GM12892 (cell line): ENCODE data around the gene SELENOP.

ENCODE experiments used
- DNase-seq: peaks from one replicate; pipeline ENCODE4 v3.0.0; 2011; ENCODE audit not compliant: insufficient read length
- FAIRE-seq: peaks from 2 replicates; lab custom pipeline; 2011; peaks lifted over from hg19 to GRCh38; lab: Jason Lieb, UNC
- POLR2A ChIP-seq: IDR thresholded peaks from 2 replicates; pipeline ENCODE4 v1.6.1; 2011; ENCODE audit warnings: low read depth, low read length, control low read depth
- POLR2AphosphoS5 ChIP-seq: IDR thresholded peaks from 2 replicates; pipeline ENCODE4 v1.6.1; 2011; ENCODE audit warnings: low read depth, low read length, control low read depth
- TAF1 ChIP-seq: IDR thresholded peaks from 2 replicates; pipeline ENCODE4 v1.6.1; 2011; ENCODE audit warnings: low read depth, mild to moderate bottlenecking, control low read depth, low read length, borderline replicate concordance

The SELENOP gene

GRCh38 chr5:42842921-42843641 is 31.4 kb upstream of the SELENOP start:
- no peak for DNase-seq
- TF ChIP-seq TAF1 (no peak), POLR2AphosphoS5 (no peak), POLR2A (no peak)
- FAIRE-seq, result no peak

DNA sequence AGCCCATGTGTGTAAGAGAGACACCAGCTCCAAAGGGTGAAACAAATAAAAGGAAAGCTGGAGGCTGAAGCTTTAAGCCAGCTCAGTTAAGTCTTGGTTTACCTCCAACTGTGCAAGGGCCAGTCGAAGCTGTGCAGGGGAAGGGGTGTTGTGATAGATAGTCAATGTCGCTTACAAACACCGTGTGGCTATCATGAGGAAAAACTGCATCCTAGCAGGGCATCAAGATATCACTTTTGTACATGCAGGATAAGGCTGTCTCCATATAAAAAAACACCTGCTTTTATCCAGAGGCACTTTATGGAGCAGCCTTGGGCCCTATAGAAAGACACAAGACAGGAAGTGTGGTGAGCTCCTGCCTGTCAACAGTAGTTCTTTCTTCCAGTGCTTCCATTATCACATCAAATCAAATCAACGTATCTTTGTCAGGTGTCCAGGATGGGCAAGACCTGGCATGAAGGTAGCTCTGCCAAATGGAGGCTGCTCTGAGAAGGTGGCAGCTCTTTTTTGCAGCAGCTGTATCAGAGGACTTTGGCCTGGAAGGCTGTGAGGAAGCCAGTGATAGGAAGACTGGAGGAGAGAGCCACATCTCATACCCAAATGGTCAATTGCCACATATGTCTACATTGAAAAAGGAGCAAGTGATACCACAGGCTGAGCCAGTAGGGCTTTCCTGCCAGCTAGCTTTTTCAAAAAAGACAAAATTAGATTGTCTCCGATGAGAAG is 29.3 kb upstream of the SELENOP start:
- no peak for FAIRE-seq
- no peak for DNase-seq
- TF ChIP-seq TAF1 (no peak), POLR2A (no peak), POLR2AphosphoS5 (no peak)

DNA sequence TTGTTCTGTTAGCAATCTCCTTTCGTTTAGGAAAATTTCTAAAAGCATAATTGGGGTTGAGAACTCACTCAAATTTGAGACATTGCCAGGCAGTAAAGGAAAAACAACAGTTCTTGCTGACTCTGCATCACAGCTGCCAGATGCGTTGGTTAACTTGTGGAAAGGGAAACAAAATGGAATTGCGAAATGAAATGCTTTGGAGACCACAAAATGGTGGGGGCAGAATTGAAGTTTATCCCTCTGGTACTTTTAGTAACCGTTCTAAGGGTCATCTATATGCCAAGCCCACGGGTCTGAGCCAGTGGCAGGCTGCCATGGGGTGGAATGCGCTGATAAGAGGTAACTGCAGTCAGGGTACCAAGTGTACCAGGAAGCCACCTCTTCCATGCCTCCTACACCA is 28.6 kb upstream of the SELENOP start:
- DNase-seq (no peak), FAIRE-seq (no peak)
- TF ChIP-seq POLR2AphosphoS5 (no peak), TAF1 (no peak), POLR2A (no peak)

GRCh38 chr5:42839196-42839595 is 27.5 kb upstream of the SELENOP start:
- FAIRE-seq (no peak), DNase-seq (no peak)
- TF ChIP-seq POLR2AphosphoS5 (no peak), POLR2A (no peak), TAF1 (no peak)

DNA sequence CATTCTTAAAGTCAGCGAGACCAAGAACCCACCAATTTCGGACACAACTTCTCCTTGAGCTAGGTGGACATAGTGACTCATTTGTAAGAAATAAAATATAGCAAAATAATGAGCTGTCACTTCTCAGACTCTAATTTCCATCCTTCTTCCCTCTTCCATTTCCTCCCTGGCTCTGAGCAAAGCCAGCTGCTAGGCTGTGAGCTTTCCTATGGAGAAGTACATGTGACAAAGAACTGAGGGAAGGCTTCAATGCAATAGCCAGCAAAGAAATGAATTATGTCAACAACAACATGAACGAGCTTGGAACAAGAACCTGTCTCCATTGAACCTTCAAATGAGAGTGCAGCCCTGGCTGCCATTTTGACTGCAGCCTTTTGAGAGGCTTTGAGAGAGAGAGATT is 25.9 kb upstream of the SELENOP start:
- FAIRE-seq (no peak), DNase-seq (no peak)
- TF ChIP-seq POLR2A (no peak), TAF1 (no peak), POLR2AphosphoS5 (no peak)

DNA sequence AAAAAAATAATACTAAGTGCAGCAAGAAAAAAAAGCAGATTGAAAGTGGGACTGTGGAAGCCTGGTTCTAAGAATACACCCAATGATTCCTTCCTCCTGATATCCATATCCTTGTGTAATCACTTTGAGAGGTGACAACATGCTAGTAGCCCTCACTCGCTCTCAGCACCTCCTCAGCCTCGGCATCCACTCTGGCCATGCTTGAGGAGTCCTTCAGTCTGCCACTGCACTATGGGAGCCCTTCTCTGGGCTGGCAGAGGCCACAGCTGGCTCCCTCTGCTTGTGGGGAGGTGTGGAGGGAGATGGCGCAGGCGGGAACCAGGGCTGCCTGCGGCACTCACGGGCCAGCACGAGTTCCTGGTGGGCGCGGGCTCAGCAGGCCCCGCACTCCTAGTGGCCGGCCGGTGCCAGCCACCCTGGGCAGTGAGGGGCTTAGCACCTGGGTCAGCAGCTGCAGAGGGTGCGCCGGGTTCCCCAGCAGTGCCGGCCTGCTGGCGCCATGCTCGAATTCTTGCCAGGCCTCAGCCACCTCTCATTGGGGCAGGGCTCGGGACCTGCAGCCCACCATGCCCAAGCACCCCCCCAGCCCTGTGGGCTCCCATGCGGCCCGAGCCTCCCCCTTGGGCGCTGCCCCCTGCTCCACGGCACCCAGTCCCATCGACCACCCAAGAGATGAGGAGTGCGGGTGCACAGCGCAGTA is 24.5 kb upstream of the SELENOP start:
- FAIRE-seq, result no peak
- no peak for DNase-seq
- TF ChIP-seq POLR2AphosphoS5 (no peak), POLR2A (no peak), TAF1 (no peak)

GRCh38 chr5:42832060-42832459 is 20.4 kb upstream of the SELENOP start:
- no peak for TF ChIP-seq TAF1
- no peak for TF ChIP-seq POLR2AphosphoS5
- no peak for TF ChIP-seq POLR2A
- DNase-seq (no peak), FAIRE-seq (no peak)

DNA sequence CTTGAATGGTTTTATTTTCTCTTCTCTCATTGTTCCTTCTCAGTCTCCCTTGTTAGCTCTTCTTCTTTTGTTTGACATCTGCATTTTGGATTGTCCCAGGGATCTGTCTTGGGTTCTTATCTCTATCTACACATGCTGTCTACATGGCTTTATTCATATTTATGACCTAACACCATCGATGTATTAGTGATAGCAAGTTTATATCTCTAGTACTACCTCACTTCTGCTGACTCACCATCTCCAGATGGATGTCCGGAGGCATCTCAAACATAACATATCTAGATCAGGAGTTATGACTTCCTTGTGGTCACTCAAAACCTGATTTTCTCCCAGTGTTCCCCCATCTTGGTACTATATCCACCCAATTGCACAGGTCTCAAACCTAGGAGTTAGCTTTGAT is 19.2 kb upstream of the SELENOP start:
- no peak for TF ChIP-seq POLR2A
- TF ChIP-seq TAF1, result no peak
- no peak for TF ChIP-seq POLR2AphosphoS5
- no peak for FAIRE-seq
- no peak for DNase-seq

GRCh38 chr5:42828671-42829070 is 17.0 kb upstream of the SELENOP start:
- DNase-seq (no peak), FAIRE-seq (no peak)
- TF ChIP-seq POLR2AphosphoS5 (no peak), POLR2A (no peak), TAF1 (no peak)

DNA sequence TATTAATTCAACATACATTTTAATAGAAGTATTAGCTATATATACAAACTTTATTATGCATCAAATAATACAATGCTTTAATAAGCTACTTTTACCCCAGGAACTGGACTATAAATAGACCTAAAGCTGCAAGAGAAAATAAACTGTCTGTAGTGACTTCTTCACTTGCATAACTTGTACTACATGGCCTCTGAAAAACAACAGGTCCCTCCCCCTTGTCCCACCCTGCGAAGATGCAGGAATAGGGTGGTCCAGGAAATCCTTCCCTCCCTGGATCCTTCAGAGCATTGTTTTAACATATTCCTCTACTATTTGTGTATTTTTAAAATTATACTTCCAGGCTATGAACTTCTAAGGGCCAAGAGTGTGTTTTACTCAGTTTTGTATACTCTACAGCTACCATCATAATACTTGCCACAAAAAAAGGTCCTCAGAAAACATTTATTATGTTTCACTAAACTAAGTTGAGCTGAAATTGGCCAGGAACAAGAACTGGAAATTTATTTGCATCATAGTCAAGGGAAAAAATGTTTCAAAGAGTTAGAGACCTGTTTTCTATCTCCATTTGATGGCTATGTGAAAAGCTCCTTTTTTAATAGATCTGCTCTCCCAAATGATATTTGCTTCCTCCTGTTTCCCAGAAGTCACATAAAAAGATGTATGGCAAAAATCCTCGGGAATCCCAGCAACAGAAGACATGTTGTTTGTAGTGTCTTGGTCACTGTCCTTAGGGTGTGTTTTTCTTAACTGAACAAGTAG is 15.2 kb upstream of the SELENOP start:
- FAIRE-seq (no peak), DNase-seq (no peak)
- TF ChIP-seq POLR2A (no peak), POLR2AphosphoS5 (no peak), TAF1 (no peak)
